Measurements from ENCODE around the gene TRIM2.

TRIM2 gene

DNA sequence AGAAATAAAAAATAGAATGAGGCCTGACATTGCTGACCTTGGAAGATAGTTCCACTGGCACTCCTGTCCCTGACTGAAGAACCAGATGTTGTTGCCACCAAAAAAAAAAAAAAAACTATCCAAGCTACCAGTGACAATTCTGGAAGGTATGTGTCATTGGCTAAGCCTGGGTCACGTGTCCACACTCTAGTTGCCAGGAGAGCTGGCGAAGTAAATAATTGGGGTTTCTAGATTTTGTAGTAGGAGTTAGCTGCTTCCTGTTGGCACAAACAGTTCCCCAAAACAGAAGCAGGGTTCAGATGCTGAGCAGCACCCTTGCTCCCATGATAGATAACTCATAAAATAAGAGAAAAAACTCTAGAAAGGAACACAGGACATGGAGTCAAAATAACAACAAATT is 160.8 kb downstream of the TRIM2 start:
- H3K4me3 ChIP-seq (ENCODE audit: low read length) = no peak overlapping the region
- no peak for DNase-seq (ENCODE audit: low read depth)
- TF ChIP-seq, protein P1, sequence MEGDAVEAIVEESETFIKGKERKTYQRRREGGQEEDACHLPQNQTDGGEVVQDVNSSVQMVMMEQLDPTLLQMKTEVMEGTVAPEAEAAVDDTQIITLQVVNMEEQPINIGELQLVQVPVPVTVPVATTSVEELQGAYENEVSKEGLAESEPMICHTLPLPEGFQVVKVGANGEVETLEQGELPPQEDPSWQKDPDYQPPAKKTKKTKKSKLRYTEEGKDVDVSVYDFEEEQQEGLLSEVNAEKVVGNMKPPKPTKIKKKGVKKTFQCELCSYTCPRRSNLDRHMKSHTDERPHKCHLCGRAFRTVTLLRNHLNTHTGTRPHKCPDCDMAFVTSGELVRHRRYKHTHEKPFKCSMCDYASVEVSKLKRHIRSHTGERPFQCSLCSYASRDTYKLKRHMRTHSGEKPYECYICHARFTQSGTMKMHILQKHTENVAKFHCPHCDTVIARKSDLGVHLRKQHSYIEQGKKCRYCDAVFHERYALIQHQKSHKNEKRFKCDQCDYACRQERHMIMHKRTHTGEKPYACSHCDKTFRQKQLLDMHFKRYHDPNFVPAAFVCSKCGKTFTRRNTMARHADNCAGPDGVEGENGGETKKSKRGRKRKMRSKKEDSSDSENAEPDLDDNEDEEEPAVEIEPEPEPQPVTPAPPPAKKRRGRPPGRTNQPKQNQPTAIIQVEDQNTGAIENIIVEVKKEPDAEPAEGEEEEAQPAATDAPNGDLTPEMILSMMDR (IDR thresholded peaks at IDR 0.05; ENCODE audit: insufficient read depth, low read depth, low read length, missing control alignments) = no peak

DNA sequence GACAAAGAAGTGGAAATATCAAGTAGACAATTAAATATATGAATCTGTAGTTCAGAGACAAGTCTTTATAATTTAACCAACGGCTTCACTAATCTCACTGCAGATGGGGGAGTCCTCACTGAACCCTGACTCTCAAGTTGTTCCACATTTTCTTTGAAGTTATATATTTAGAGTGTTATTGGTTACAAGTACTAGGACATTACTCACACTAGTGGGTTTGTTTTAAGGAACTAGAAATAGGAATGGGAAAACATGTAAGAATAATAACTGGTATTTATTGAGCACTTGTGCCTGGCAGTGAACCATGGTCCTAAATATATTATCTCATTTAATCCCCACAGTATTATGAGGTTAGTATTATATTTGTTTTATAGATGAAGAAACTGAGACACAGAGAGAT is 162.2 kb downstream of the TRIM2 start:
- TF ChIP-seq, protein P1 (IDR thresholded peaks at IDR 0.05; ENCODE audit: insufficient read depth, low read depth, low read length, missing control alignments) = no peak
- no peak for DNase-seq (ENCODE audit: low read depth)

DNA sequence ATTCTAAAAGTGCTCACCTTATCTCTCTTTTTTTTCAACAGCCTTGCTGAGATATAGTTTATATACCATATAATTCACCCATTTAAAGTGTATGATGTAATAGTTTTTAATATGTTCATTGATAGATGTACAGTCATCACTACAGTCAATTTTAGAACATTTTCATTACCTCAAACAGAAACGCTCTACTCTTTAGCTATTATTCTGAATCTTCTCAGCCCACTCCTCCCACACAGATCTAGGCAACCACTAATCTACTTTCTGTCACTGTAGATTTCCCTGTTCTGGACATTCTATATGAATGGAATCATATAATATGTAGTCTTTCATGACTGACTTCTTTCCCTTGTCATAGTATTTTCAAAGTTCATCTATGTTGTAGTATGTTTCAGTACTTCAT is 162.8 kb downstream of the TRIM2 start:
- no peak overlapping the region for H3K4me3 ChIP-seq (ENCODE audit: low read length)
- TF ChIP-seq, protein P1 (IDR thresholded peaks at IDR 0.05; ENCODE audit: insufficient read depth, low read depth, low read length, missing control alignments) = no peak
- no peak for DNase-seq (ENCODE audit: low read depth)

More for the DNA sequence above, 162.2 kb downstream of the TRIM2 start:
- H3K4me3 ChIP-seq (ENCODE audit: low read length) = no peak overlapping the region

DNA sequence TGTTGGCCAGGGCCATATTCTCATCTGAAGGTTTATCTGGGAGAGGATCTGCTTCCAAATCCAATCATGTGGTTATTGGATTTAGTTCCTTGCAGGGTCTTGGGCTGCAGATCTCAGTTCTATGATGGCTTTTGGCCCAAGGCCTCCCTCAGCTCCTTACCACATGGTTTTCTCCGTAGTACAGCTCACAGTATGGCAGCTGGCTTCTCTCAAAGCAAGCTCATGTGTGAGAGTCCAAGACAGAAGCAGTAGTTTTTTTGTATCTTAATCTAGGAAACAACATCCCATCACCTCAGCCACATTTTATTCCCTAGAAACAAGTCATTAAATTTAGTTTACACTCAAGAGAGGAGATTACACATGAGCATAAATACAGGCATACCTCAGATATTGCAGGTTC is 164.8 kb downstream of the TRIM2 start:
- TF ChIP-seq, protein P1 (IDR thresholded peaks at IDR 0.05; ENCODE audit: insufficient read depth, low read depth, low read length, missing control alignments) = no peak
- no peak for DNase-seq (ENCODE audit: low read depth)

DNA sequence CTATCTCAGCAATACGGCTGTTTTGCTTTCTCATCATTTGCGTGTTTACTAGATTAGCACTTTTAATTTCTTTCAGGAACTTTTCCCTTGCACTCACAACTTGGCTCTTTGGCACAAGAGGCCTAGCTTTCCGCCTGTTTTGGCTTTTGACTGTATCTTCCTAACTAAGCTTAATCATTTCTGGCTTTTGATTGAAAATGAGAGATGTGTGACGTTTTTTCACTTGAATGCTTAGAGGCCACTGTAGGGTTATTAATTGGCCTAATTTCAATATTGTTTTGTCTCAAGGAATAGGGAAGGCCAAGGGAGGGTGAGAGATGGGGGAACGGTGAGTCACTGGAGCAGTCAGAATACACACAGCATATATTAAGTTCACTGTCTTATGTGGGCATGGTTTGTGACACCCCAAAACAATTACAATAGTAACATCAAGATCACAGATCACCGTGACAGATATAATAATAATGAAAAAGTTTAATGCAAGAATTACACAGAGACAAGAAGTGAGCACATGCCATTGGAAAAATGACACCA is 167.5 kb downstream of the TRIM2 start:
- DNase-seq (ENCODE audit: low read depth) = no peak
- TF ChIP-seq, protein P1 (IDR thresholded peaks at IDR 0.05; ENCODE audit: insufficient read depth, low read depth, low read length, missing control alignments) = no peak
- H3K4me3 ChIP-seq (ENCODE audit: low read length) = no peak overlapping the region

More for the DNA sequence above, 164.8 kb downstream of the TRIM2 start:
- no peak overlapping the region for H3K4me3 ChIP-seq (ENCODE audit: low read length)

DNA sequence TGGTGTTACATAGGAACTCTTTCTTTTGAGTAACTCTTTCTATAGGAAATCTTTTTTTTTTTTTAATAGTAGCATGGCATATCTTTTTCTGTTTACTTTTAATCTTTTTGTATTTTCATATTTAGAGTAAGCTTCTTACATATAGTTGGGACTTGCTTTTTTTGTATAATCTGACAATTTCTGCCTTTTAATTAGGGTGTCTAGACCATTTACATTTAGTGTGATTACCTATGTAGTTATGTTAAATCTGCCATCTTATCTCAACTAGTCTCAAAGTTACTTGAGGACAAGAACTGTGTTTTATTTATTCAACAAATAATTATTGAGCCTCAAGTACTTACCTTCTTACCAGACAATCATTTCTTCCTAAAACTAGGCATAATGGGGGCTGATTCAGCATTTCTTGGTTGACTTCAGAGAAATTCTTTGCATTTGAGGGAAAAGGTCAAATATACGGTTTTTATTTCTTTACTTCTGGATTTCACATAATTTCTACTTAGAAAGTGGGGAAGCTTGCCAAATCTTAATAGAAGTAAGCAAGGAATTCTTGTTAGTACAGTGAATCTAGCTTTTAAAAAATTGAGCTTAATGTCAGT is 168.8 kb downstream of the TRIM2 start:
- DNase-seq (ENCODE audit: low read depth) = no peak
- TF ChIP-seq, protein P1 (IDR thresholded peaks at IDR 0.05; ENCODE audit: insufficient read depth, low read depth, low read length, missing control alignments) = no peak
- no peak overlapping the region for H3K4me3 ChIP-seq (ENCODE audit: low read length)

DNA sequence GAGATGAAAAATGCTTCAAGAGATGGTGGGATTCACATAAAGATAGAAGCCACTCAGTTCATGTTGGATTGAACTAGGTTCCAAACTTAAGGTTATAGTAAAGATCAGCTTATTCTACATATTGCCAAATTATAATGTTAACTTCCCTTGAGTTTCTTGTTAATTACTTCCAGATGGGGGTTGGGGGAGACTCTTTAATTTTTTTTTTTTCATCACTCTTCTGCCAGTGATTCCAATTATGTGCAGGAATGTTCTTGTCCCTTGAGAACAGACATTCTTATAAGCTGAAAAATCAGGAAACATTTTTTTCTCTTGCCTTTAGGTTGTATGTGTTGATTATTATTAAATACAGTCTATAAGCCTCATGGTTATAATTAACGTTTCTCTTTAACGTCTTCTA is 170.2 kb downstream of the TRIM2 start:
- TF ChIP-seq, protein P1 (IDR thresholded peaks at IDR 0.05; ENCODE audit: insufficient read depth, low read depth, low read length, missing control alignments) = no peak
- no peak overlapping the region for H3K4me3 ChIP-seq (ENCODE audit: low read length)
- no peak for DNase-seq (ENCODE audit: low read depth)
